ENCODE data around the gene TIMMDC1.

DNA sequence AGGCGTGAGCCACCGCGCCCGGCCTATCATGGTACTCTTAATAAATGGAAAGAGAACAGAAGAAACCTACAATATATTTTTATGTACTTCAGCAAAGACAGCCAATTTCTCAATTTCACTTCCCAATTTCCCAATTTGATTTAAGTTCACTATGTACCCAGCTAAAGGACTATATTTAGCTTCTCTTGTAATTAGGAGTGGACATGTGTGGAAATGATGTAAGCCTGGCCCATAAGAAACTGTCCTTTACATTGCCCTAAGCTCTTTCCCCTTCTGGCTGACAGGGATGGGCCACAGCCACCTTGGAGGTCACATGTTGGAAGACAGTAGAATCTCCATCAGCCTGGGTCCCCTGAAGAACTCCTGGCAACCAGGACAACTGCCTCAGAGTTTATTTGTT is 41.1 kb upstream of the TIMMDC1 start:
- TF ChIP-seq, protein P1, sequence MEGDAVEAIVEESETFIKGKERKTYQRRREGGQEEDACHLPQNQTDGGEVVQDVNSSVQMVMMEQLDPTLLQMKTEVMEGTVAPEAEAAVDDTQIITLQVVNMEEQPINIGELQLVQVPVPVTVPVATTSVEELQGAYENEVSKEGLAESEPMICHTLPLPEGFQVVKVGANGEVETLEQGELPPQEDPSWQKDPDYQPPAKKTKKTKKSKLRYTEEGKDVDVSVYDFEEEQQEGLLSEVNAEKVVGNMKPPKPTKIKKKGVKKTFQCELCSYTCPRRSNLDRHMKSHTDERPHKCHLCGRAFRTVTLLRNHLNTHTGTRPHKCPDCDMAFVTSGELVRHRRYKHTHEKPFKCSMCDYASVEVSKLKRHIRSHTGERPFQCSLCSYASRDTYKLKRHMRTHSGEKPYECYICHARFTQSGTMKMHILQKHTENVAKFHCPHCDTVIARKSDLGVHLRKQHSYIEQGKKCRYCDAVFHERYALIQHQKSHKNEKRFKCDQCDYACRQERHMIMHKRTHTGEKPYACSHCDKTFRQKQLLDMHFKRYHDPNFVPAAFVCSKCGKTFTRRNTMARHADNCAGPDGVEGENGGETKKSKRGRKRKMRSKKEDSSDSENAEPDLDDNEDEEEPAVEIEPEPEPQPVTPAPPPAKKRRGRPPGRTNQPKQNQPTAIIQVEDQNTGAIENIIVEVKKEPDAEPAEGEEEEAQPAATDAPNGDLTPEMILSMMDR (IDR thresholded peaks at IDR 0.05): no peak
- no peak for TF ChIP-seq MXI1 (IDR thresholded peaks at IDR 0.05; ENCODE audit: low read depth, low read length)
- TF ChIP-seq YY1 (IDR thresholded peaks at IDR 0.05; ENCODE audit: low read depth): no peak
- no peak for TF ChIP-seq EZH2phosphoT487 (IDR thresholded peaks at IDR 0.05; ENCODE audit: borderline replicate concordance, low read depth)
- TF ChIP-seq JUND (IDR thresholded peaks at IDR 0.05): no peak
- no peak for TF ChIP-seq TAF1 (IDR thresholded peaks at IDR 0.05; ENCODE audit: borderline replicate concordance, low read depth, low read length)
- TF ChIP-seq, protein P2, sequence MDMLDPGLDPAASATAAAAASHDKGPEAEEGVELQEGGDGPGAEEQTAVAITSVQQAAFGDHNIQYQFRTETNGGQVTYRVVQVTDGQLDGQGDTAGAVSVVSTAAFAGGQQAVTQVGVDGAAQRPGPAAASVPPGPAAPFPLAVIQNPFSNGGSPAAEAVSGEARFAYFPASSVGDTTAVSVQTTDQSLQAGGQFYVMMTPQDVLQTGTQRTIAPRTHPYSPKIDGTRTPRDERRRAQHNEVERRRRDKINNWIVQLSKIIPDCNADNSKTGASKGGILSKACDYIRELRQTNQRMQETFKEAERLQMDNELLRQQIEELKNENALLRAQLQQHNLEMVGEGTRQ (IDR thresholded peaks at IDR 0.05; ENCODE audit: borderline replicate concordance, low read depth, low read length): no peak
- TF ChIP-seq, protein P3, sequence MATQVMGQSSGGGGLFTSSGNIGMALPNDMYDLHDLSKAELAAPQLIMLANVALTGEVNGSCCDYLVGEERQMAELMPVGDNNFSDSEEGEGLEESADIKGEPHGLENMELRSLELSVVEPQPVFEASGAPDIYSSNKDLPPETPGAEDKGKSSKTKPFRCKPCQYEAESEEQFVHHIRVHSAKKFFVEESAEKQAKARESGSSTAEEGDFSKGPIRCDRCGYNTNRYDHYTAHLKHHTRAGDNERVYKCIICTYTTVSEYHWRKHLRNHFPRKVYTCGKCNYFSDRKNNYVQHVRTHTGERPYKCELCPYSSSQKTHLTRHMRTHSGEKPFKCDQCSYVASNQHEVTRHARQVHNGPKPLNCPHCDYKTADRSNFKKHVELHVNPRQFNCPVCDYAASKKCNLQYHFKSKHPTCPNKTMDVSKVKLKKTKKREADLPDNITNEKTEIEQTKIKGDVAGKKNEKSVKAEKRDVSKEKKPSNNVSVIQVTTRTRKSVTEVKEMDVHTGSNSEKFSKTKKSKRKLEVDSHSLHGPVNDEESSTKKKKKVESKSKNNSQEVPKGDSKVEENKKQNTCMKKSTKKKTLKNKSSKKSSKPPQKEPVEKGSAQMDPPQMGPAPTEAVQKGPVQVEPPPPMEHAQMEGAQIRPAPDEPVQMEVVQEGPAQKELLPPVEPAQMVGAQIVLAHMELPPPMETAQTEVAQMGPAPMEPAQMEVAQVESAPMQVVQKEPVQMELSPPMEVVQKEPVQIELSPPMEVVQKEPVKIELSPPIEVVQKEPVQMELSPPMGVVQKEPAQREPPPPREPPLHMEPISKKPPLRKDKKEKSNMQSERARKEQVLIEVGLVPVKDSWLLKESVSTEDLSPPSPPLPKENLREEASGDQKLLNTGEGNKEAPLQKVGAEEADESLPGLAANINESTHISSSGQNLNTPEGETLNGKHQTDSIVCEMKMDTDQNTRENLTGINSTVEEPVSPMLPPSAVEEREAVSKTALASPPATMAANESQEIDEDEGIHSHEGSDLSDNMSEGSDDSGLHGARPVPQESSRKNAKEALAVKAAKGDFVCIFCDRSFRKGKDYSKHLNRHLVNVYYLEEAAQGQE (IDR thresholded peaks at IDR 0.05; ENCODE audit: low read depth, low read length): no peak
- TF ChIP-seq SMC3 (IDR thresholded peaks at IDR 0.05; ENCODE audit: low read depth, low read length): no peak
- TF ChIP-seq, protein P4, sequence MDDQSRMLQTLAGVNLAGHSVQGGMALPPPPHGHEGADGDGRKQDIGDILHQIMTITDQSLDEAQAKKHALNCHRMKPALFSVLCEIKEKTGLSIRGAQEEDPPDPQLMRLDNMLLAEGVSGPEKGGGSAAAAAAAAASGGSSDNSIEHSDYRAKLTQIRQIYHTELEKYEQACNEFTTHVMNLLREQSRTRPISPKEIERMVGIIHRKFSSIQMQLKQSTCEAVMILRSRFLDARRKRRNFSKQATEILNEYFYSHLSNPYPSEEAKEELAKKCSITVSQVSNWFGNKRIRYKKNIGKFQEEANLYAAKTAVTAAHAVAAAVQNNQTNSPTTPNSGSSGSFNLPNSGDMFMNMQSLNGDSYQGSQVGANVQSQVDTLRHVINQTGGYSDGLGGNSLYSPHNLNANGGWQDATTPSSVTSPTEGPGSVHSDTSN (IDR thresholded peaks at IDR 0.05): no peak
- no peak for TF ChIP-seq RFX5 (IDR thresholded peaks at IDR 0.05; ENCODE audit: low read length)
- TF ChIP-seq EP300 (IDR thresholded peaks at IDR 0.05; ENCODE audit: borderline replicate concordance in 1 of 2, low read depth in 1 of 2, low read length in 1 of 2): no peak
- no peak for TF ChIP-seq POLR2AphosphoS5 (IDR thresholded peaks at IDR 0.05; ENCODE audit: low read depth, low read length)
